Measurements from ENCODE around the gene BTBD2.

The BTBD2 gene

DNA sequence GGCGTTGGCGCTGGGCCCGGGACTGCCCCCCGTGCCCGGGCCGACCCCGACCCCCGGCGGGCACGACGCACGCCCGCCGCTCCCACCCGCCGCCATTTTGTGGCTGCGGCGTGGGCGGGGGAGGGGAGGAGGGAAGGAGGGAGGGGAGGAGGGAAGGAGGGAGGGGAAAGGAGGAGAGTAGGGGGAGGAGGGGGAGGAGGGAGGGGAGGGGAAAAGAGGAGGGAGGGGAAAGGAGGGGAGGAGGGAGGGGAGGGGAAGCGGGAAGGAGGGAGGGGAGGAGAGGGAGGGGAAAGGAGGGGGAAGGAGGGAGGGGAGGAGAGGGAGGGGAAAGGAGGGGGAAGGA, at the start of gene BTBD2:
Gene BTBD2, minus strand, starts transcription at position 107 of the 343 bp plus-strand sequence. Its CDS starts 11 bp downstream, at position 96.
- peak; percentile 16 for DNase-seq (ENCODE audit: low read depth)

DNA sequence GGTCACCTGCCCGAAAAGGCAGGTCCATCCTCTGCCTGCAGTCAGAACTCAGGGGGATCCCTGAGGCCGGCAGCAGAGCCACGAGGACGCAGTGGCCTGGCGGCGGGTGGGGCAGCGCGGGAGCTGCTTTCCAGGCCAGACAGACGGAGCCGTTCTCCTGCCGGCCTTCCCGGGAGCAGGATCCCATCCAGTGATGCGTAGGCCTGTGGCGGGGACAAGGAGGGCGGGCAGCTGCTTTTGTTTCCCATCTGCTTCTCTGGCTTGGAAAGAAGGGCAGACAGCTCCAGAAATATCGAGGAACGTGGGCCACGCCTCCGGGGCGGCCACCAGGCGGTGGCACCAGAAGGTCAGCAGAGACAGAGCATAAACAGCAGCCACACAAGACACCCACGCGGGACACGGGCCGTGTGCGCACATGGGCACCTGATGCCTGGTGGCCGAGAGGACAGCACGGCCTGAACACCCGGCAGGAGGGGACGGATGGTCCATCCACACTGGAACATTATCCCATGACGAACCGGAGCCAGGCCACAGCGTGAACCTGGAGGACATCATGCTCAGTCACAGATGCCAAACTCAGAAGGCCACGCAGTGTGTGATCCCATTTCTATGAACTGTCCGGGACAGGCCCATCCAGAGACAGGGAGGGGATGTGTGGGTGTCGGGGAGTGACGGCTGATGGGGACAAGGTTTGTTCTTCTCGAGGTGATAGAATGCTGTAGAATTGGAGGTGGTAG, 49.4 kb upstream of the BTBD2 start:
- no peak for DNase-seq (ENCODE audit: low read depth)

DNA sequence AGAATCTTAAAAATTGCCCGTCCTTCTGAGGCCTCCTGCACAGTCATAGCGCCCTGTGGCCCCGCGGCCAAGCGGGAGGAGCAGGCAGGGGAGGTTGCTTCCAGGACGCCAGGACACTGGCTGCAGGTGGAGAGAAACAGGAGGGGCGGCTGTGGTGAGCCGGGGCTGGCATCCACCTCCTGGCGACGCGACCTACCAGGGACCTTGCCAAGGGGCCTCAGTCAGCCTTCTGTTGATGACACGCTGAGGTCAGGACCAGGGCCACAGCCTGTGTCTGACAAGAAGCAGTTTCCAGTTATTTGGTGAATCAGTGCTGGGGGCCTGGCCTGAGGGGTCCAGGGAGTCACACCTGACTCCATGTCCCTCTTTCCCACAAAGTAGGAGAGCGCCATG, 48.9 kb upstream of the BTBD2 start:
- no peak for DNase-seq (ENCODE audit: low read depth)

GRCh38 chr19:2063824-2064223, 48.3 kb upstream of the BTBD2 start:
- DNase-seq (ENCODE audit: low read depth), result no peak

- no peak for DNase-seq (ENCODE audit: low read depth)
Observed at GRCh38 chr19:2062770-2063169, 47.3 kb upstream of the BTBD2 start.

GRCh38 chr19:2062389-2062729, 46.8 kb upstream of the BTBD2 start:
- no peak for DNase-seq (ENCODE audit: low read depth)

DNA sequence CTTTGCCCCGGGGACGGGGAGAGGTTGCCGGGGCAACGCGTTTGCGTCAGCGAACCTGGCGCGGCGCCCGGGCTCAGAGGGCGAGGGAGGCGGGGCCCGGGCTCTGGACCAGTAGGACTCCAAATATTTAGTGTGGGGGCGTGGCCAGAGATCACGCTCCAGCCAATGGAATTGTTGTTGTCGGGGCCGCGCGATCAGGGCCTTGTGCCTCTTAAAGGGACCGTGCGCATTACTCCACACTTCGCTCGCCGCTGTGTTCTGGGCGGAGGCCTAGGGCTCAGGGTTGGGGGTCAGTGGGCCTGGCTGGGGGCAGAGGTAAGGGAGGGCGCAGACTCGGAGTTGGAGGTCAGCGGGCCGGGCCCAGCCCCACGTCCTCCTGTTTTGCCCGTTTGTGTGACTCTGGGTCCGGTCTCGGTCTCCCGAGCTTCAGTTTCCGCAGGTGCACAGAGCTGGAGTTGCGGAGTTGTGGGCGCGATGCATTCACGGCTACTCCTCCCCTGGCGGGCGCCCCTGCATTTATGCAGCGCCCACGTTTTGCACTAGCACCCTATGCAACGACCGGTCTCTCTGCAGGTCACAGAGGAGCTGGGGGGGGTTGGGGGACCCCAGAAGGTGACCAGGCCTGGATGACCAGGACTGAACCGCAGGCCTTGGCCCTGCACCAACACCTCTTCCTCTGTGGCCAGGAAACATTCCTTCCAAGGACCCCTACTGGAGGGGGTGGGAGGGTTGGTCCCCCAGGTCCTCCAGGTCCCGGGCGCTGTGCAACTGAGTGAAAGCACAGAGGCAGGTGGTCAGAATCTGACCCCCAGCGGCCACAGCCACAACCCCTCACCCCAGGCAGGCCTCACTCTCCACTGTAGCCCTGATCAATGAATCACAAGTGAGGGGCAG, 46.2 kb upstream of the BTBD2 start:
- DNase-seq (ENCODE audit: low read depth), result peak; percentile 79

GRCh38 chr19:2060884-2061494, 45.5 kb upstream of the BTBD2 start:
- no peak for DNase-seq (ENCODE audit: low read depth)

DNA sequence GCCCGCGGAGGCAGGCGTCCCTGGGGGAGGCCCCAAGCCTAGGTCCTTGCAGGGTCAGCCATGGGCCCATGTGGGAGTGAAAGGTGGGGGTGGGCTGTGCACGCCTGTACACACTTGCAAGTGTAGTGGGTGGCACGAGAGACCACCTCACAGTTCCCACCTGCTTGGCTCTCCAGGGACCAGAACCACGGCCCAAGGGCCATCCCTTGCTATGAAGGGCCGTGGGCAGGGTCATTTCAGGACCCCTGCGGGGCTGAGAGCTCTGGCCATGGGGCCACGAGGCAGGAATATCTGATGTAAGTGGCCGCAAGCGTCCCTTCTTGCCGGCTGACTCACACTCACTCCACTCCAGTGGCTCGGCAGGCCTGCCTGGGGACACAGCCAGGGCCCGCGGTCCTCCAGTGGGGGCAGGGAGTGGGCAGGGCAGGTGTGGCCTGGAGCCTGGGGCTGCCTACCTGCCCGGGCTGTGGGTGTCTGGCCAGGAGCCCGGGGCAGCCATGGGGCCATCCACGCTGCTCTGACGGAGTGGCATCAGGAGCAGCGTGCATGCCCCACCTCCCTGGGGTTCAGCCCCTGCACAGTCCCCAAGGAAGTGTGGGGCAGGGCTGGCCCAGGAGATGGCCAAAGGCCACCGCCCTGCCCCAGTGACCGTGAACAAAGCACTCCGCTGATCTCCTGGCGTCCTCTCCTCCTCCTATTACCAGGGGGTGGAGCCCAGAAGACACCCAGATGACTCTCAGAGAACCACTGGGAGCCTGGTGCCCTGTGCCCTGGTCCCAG, 44.1 kb upstream of the BTBD2 start:
- peak; percentile 70 for DNase-seq (ENCODE audit: low read depth)

DNA sequence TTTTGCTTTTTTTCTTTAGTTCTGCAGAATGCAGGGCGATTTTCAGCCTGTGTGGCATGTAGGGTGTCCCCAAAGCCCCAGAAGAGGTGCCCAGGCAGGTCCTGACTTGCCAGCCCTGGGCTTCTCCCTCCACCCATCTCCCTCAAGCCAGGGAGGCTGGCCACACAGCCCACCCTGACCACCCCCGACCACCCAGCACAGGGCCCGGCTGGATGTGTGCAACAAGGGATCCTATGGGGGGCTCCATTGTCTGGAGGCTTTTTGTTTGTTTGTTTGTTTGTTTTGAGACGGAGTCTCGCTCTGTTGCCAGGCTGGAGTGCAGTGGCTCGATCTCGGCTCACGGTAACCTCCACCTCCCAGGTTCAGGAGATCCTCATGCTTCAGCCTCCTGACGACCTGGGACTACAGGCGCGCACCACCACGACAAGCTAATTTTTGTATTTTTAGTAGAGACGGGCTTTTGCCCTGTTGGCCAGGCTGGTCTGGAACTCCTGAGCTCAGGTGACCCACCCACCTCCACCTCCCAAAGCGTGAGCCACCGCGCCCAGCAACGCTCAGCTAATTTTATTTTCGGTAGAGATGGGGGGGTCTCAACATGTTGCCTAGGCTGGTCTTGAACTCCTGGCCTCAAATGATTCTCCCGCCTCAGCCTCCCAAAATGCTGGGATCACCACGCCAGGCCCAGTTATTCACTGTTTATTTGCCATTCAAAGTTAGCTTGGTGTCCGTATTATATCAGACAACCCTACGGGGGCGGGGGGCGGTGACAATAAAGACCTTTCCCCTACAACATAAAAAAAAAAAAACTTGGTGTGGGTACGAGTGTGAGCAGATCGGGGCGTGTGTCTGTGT, 43.3 kb upstream of the BTBD2 start:
- DNase-seq (ENCODE audit: low read depth), result no peak

GRCh38 chr19:2057484-2058469, 42.3 kb upstream of the BTBD2 start:
- DNase-seq (ENCODE audit: low read depth), result no peak

DNA sequence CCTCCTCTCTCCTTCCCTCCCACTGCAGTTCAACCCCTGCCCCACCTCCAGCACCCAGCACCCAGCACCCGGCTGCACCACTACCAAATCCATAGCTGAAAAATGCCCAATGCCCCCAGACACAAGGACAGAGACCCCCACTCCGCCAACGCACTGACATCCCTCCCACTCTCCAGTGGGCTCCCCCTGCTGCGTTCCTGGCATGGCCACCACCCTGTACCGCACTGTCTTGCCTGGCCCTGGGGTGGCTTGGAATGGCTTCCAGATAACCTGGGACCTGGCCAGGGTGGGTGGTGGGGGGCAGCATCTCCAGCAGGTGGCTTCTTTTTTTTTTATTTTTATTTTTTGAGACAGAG, 41.3 kb upstream of the BTBD2 start:
- no peak for DNase-seq (ENCODE audit: low read depth)

- DNase-seq (ENCODE audit: low read depth), result peak; percentile 39
Observed at GRCh38 chr19:2055931-2056836, 40.7 kb upstream of the BTBD2 start.

DNA sequence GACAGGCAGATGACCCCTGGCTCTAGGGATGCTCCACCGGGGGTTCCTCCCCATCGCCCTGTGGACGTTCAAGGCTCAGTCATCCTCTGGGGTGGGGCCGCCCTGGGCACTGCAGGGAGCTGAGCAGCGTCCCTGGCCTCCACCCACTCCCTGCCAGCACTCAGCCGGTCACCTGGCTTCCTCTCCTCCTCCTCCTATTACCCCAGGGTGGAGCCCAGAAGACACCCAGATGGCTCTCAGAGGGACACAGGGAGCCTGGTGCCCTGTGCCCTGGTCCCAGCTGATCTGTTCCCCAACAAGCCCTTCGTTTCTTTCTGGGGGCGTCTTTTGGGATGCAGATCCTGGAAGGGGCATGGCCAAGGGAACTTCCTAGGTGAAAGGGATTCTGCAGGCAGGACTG, 39.2 kb upstream of the BTBD2 start:
- DNase-seq (ENCODE audit: low read depth), result no peak

- DNase-seq (ENCODE audit: low read depth), result no peak
Observed at GRCh38 chr19:2053601-2054389, 38.3 kb upstream of the BTBD2 start.

- DNase-seq (ENCODE audit: low read depth), result no peak
Observed at GRCh38 chr19:2051773-2052704, 36.5 kb upstream of the BTBD2 start.
